H1 (cell line): Measurements from ENCODE around the gene UBQLNL. TPM values are rescaled to one million over a fixed set of nuclear protein-coding genes. Genes with fewer than 3 reads are reported as not detected.

Experiments used
- CTCF ChIA-PET: fragments of 300-600 bp; sonication (Branson Sonifier 250); formaldehyde crosslinking; loops from one replicate; lab custom pipeline; 2021; ENCODE audit not compliant: partially characterized antibody; lab: Charles Lee
- POLR2A ChIA-PET: fragments of 300-600 bp; sonication (Branson Sonifier 250); formaldehyde crosslinking; loops from one replicate; lab custom pipeline; 2021; ENCODE audit warnings: inconsistent platforms; ENCODE audit not compliant: partially characterized antibody; lab: Charles Lee
- DNase-seq, 2 experiments: peaks; one replicate each; pipeline versions ENCODE4 v3.0.0 to v3.0.0-alpha.2; 2010 to 2022; ENCODE audit warnings: low spot score in 2 of 2, low read depth in 1 of 2, mixed read lengths in 1 of 2
- FAIRE-seq: peaks from 2 replicates; lab custom pipeline; 2011; peaks lifted over from hg19 to GRCh38; lab: Jason Lieb, UNC
- H2AFZ ChIP-seq: 2 replicates; pipeline ENCODE4 v1.8.1; 2012; ENCODE audit warnings: low read length, inconsistent platforms
- H2AK5ac ChIP-seq: 2 replicates; pipeline ENCODE4 v1.6.1; 2013; ENCODE audit warnings: low read depth, low read length
- H2BK120ac ChIP-seq: replicated peaks from 2 replicates; pipeline ENCODE3; 2013; ENCODE audit warnings: low read depth, low read length, inconsistent platforms
- H2BK12ac ChIP-seq: 2 replicates; pipeline ENCODE4 v1.6.1; 2013; ENCODE audit warnings: low read depth, low read length
- H2BK15ac ChIP-seq: 2 replicates; pipeline ENCODE4 v1.6.1; 2013; ENCODE audit warnings: low read length
- H2BK20ac ChIP-seq: 2 replicates; pipeline ENCODE4 v1.6.1; 2013; ENCODE audit warnings: low read length
- H2BK5ac ChIP-seq: 2 replicates; pipeline ENCODE4 v1.6.1; 2013; ENCODE audit warnings: low read depth, low read length
- H3K14ac ChIP-seq: 2 replicates; pipeline ENCODE4 v1.6.1; 2013; ENCODE audit warnings: inconsistent platforms; ENCODE audit not compliant: insufficient read length
- H3K18ac ChIP-seq: 2 replicates; pipeline ENCODE4 v1.6.1; 2013; ENCODE audit warnings: low read length; ENCODE audit errors: extremely low read depth
- H3K23ac ChIP-seq: 2 replicates; pipeline ENCODE4 v1.6.1; 2013; ENCODE audit warnings: inconsistent platforms; ENCODE audit not compliant: insufficient read length
- H3K23me2 ChIP-seq: 2 replicates; pipeline ENCODE4 v1.6.1; 2013; ENCODE audit warnings: low read depth, low read length
- H3K27ac ChIP-seq: 2 replicates; pipeline ENCODE4 v1.6.1; 2011; ENCODE audit warnings: low read depth, low read length, inconsistent platforms
- H3K27me3 ChIP-seq, 4 experiments: replicated peaks in 1 of 4; 1 replicate in 1 of 4; 2 replicates in 3 of 4; pipeline versions ENCODE4 v1.6.1 to v1.8.1; 2011 to 2013; ENCODE audit warnings: low read length in 3 of 4, mild to moderate bottlenecking in 3 of 4, inconsistent platforms in 2 of 4, mixed read lengths in 2 of 4, moderate library complexity in 1 of 4; ENCODE audit not compliant: control insufficient read depth in 3 of 4, insufficient read depth in 3 of 4; ENCODE audit errors: extremely low read depth in 1 of 4
- H3K36me3 ChIP-seq, 4 experiments: 2 replicates each; pipeline versions ENCODE4 v1.6.1 to v1.8.1; 2011 to 2013; ENCODE audit warnings: mild to moderate bottlenecking in 4 of 4, low read length in 3 of 4, moderate library complexity in 2 of 4, control low read depth in 1 of 4, inconsistent platforms in 1 of 4; ENCODE audit not compliant: insufficient read depth in 4 of 4, control insufficient read depth in 2 of 4
- H3K4ac ChIP-seq: replicated peaks from 2 replicates; pipeline ENCODE3; 2013; ENCODE audit warnings: low read length, low read depth, mixed read lengths, inconsistent platforms; ENCODE audit not compliant: insufficient read length
- H3K4me1 ChIP-seq, 4 experiments: replicated peaks in 1 of 4; 1 replicate in 1 of 4; 2 replicates in 3 of 4; pipeline versions ENCODE4 v1.6.1 to v1.8.1; 2011 to 2013; ENCODE audit warnings: low read length in 3 of 4, inconsistent platforms in 2 of 4, mixed read lengths in 1 of 4; ENCODE audit not compliant: insufficient read depth in 4 of 4, control insufficient read depth in 3 of 4
- H3K4me2 ChIP-seq, 2 experiments: 2 replicates each; pipeline versions ENCODE4 v1.6.1 to v1.8.1; 2011 to 2013; ENCODE audit warnings: low read depth in 2 of 2, low read length in 2 of 2, control low read depth in 1 of 2, inconsistent platforms in 1 of 2, mild to moderate bottlenecking in 1 of 2; ENCODE audit not compliant: insufficient read depth in 1 of 2
- H3K4me3 ChIP-seq, 4 experiments: fragments of 200-600, 300-600 bp in 1 of 4; sonication (generic), shearing (Covaris generic), sonication (Bioruptor Twin) in 1 of 4; 2 replicates each; pipeline versions ENCODE4 v1.5.1 to v1.8.1; 2011 to 2016; ENCODE audit warnings: low read length in 4 of 4, low read depth in 3 of 4, control low read depth in 2 of 4, inconsistent platforms in 2 of 4, mild to moderate bottlenecking in 2 of 4, mixed read lengths in 1 of 4, moderate library complexity in 1 of 4; ENCODE audit not compliant: insufficient read depth in 2 of 4; ENCODE audit errors: extremely low read depth in 1 of 4
- H3K56ac ChIP-seq: replicated peaks from 2 replicates; pipeline ENCODE3; 2013; ENCODE audit warnings: low read depth, mild to moderate bottlenecking, mixed read lengths, low read length, inconsistent platforms; ENCODE audit not compliant: insufficient read length
- H3K79me1 ChIP-seq: 2 replicates; pipeline ENCODE4 v1.6.1; 2013; ENCODE audit warnings: low read depth, low read length, control low read depth
- H3K79me2 ChIP-seq, 2 experiments: 2 replicates each; pipeline versions ENCODE4 v1.6.1 to v1.8.1; 2012 to 2013; ENCODE audit warnings: low read length in 2 of 2, mild to moderate bottlenecking in 2 of 2, inconsistent platforms in 1 of 2; ENCODE audit not compliant: insufficient read depth in 2 of 2, control insufficient read depth in 1 of 2
- H3K9ac ChIP-seq, 4 experiments: replicated peaks in 1 of 4; 1 replicate in 1 of 4; 2 replicates in 3 of 4; pipeline versions ENCODE4 v1.6.1 to v1.8.1; 2011 to 2013; ENCODE audit warnings: low read depth in 3 of 4, low read length in 3 of 4, control low read depth in 2 of 4, mild to moderate bottlenecking in 2 of 4, moderate library complexity in 2 of 4, inconsistent platforms in 1 of 4; ENCODE audit errors: extremely low read depth in 1 of 4
- H3K9me3 ChIP-seq, 2 experiments: 2 replicates each; pipeline versions ENCODE4 v1.6.1 to v1.8.1; 2012 to 2013; ENCODE audit warnings: mild to moderate bottlenecking in 2 of 2, moderate library complexity in 2 of 2, control low read depth in 1 of 2, inconsistent platforms in 1 of 2, low read depth in 1 of 2, low read length in 1 of 2, mixed read lengths in 1 of 2; ENCODE audit not compliant: insufficient read depth in 2 of 2
- H4K20me1 ChIP-seq, 2 experiments: replicated peaks in 1 of 2; 2 replicates each; pipeline versions ENCODE3 to v1.8.1; 2011 to 2013; ENCODE audit warnings: inconsistent platforms in 2 of 2, low read length in 2 of 2, mild to moderate bottlenecking in 1 of 2; ENCODE audit not compliant: insufficient read depth in 2 of 2, control insufficient read depth in 1 of 2
- H4K5ac ChIP-seq: 2 replicates; pipeline ENCODE4 v1.6.1; 2013; ENCODE audit warnings: low read length, low read depth, mixed read lengths, inconsistent platforms; ENCODE audit not compliant: insufficient read length
- H4K8ac ChIP-seq: 2 replicates; pipeline ENCODE4 v1.8.0; 2013; ENCODE audit warnings: mild to moderate bottlenecking, moderate library complexity, low read length, inconsistent platforms; ENCODE audit not compliant: insufficient read depth; ENCODE audit errors: extremely low read depth
- H4K91ac ChIP-seq: replicated peaks from 2 replicates; pipeline ENCODE3; 2013; ENCODE audit warnings: low read length, mixed read lengths, inconsistent platforms; ENCODE audit not compliant: insufficient read length
- CEBPB ChIP-seq: IDR thresholded peaks from 2 replicates; pipeline ENCODE4 v1.6.1; 2012; ENCODE audit warnings: low read depth, low read length
- CHD2 ChIP-seq: IDR thresholded peaks from 2 replicates; pipeline ENCODE4 v1.6.1; 2012; ENCODE audit warnings: low read length, improper control_type of control experiment
- PHF8 ChIP-seq: fragments of 200-600 bp; sonication (generic); conservative IDR thresholded peaks from 2 replicates; pipeline ENCODE4 v1.7.1; 2012; ENCODE audit warnings: low read depth, mild to moderate bottlenecking, inconsistent platforms, low read length, moderate library complexity
- RAD21 ChIP-seq, 2 experiments: IDR thresholded peaks in 1 of 2; conservative IDR thresholded peaks in 1 of 2; 2 replicates each; pipeline ENCODE4 v1.6.1; 2011; ENCODE audit warnings: low read depth in 2 of 2, low read length in 2 of 2, improper control_type of control experiment in 1 of 2, inconsistent platforms in 1 of 2, mild to moderate bottlenecking in 1 of 2, moderate library complexity in 1 of 2
- RNF2 ChIP-seq: fragments of 200-900, 300-1000 bp; sonication (generic); IDR thresholded peaks from 2 replicates; pipeline ENCODE4 v1.7.1; 2016; ENCODE audit warnings: borderline replicate concordance, low read depth, mild to moderate bottlenecking, antibody characterized with exemption, low read length; ENCODE audit not compliant: poor library complexity, severe bottlenecking; ENCODE audit errors: missing control alignments
- SUZ12 ChIP-seq: fragments of 200-600 bp; sonication (generic); IDR thresholded peaks from 2 replicates; pipeline ENCODE4 v1.6.1; 2012; ENCODE audit warnings: mild to moderate bottlenecking, inconsistent platforms, low read length, moderate library complexity, mixed read lengths
- TEAD4 ChIP-seq: IDR thresholded peaks from 2 replicates; pipeline ENCODE4 v1.6.1; 2012; ENCODE audit warnings: low read depth, low read length, inconsistent platforms, mixed read lengths
- YY1 ChIP-seq: IDR thresholded peaks from 2 replicates; pipeline ENCODE4 v1.6.1; 2011; ENCODE audit warnings: low read depth, mild to moderate bottlenecking, low read length
- WGBS, 2 experiments: shearing (Covaris generic) in 1 of 2; methylation state at CpG; one replicate each; pipeline versions ENCODE4 v1.1.6 to v1.1.7; 2013 to 2015; ENCODE audit warnings: low lambda C conversion rate in 2 of 2, mixed read lengths in 2 of 2, inconsistent platforms in 1 of 2, low coverage in 1 of 2, missing lambda C conversion rate in 1 of 2; ENCODE audit not compliant: insufficient replicate concordance in 2 of 2, insufficient coverage in 1 of 2, insufficient read length in 1 of 2; ENCODE audit errors: extremely low coverage in 1 of 2, missing lambda C conversion rate in 1 of 2; 5-methylcytosine and 5-hydroxymethylcytosine counted together
- polyA plus RNA-seq, 7 experiments: library from polyadenylated mRNA; depleted of rRNA in 3 of 7; stranded (reverse) in 5 of 7; unstranded in 2 of 7; fragments of >200 nt in 5 of 7; fragments of 200-250 nt in 2 of 7; gene quantifications; 1 replicate in 5 of 7; 2 replicates in 1 of 7; 4 replicates in 1 of 7; pipeline versions ENCODE4 v1.2.1 to v1.2.3, GENCODE V29; 2011 to 2013; ENCODE audit warnings: missing spikeins in 2 of 7, mixed read lengths in 2 of 7
- total RNA-seq: library from RNA; stranded (reverse); fragmentation: NEBNext Ultra II Directional; extraction: Animal tissue kit (Norgen Biotek cat#: 25700); gene quantifications from 2 replicates; pipeline ENCODE4 v1.2.1, GENCODE V29; 2021
- TF ChIP-seq, protein P1 (sequence below), 3 experiments: IDR thresholded peaks; 1 replicate in 2 of 3; 2 replicates in 1 of 3; pipeline versions ENCODE4 v1.5.1 to v1.6.1; 2011; ENCODE audit warnings: low read length in 3 of 3, mild to moderate bottlenecking in 3 of 3, inconsistent platforms in 2 of 3, low read depth in 1 of 3, moderate library complexity in 1 of 3; ENCODE audit not compliant: insufficient read depth in 1 of 3; ENCODE audit errors: control extremely low read depth in 1 of 3

Gene UBQLNL
- total and polyA plus RNA-seq, 2 of the 8 experiments (the other 6 are each of a cell fraction or from before 2014, with no cell fraction given) = 0.35 TPM; not detected in 1

DNA sequence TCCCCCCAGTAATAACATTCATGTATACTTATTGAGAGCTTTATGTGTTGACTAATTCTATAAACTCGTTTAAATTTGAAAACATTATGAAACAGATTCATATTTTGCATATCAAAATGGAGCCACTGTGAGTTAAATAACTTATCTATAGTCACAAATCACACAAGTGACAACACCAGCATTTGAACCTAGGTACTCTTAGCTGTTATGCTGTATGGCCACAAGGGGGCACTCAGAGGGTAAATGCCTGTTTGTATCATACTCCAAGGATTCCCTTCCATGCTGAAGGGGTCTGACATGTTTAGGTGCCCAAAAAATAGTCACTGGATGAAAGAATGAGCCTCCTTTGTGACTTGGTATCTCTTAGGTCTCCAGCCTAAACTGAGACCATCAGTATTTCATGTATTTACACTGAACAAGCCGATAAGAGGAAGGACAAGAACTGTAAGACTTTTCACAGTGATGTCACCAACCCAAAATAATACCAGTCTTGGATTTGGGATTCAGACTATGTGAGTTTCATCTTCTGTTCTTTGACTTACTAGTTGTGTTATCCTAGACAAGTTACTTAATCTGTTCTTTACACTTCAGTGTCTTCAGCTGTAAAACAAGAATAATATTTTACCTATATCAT, 40.2 kb downstream of the UBQLNL start:
- no peak overlapping the region for H3K18ac ChIP-seq
- ChIA-PET CTCF (interaction anchor here (0.7 to 3.1 kb wide), 25 partner anchors 10 to 415 kb away, joined by 3 to 21 read pairs (median 4); partner anchors contain the start of genes OR52N2 and UBQLNL), POLR2A (no interaction called here)
- peak; percentile 92 for FAIRE-seq
- no peaks in the 10 kb centered on the region for H3K79me2 ChIP-seq
- H2BK20ac ChIP-seq = no peak overlapping the region
- H2BK5ac ChIP-seq = no peak overlapping the region
- H3K4me2 ChIP-seq = no peak overlapping the region
- no peak overlapping the region for H2BK120ac ChIP-seq
- H2AFZ ChIP-seq = peak overlapping the region; percentile 71; the same call in 1 of the 2 replicates
- no peak overlapping the region for H3K4me3 ChIP-seq
- H2BK12ac ChIP-seq = no peak overlapping the region
- no peaks in the 10 kb centered on the region for H3K4me1 ChIP-seq
- H3K27ac ChIP-seq = no peak overlapping the region
- no peaks in the 10 kb centered on the region for H3K79me1 ChIP-seq
- no peaks in the 10 kb centered on the region for H3K23me2 ChIP-seq
- no peak overlapping the region for H4K91ac ChIP-seq
- no peak overlapping the region for H4K8ac ChIP-seq
- H3K23ac ChIP-seq = no peak overlapping the region
- H3K14ac ChIP-seq = no peak overlapping the region
- no peak overlapping the region for H3K56ac ChIP-seq
- no peak for DNase-seq
- H2AK5ac ChIP-seq = no peak overlapping the region
- 43% methylated on average over 2 of the region's 2 CpGs; no CpG with 5 or more reads in 1 of the 2 experiments for WGBS, 2 experiments
- H3K4ac ChIP-seq = no peak overlapping the region
- H4K5ac ChIP-seq = no peak overlapping the region
- no peaks in the 10 kb centered on the region for H3K27me3 ChIP-seq
- no peak overlapping the region for H3K9ac ChIP-seq
- H4K20me1 ChIP-seq = no peaks in the 10 kb centered on the region
- TF ChIP-seq RNF2 (no peak), CHD2 (no peak), TEAD4 (0 out of 2 replicates have a peak, but pooled peaks have one; percentile 20), PHF8 (no peak), SUZ12 (no peak), CEBPB (no peak), RAD21 (IDR thresholded peaks at IDR 0.05 in 1 of 2, conservative IDR thresholded peaks at IDR 0.05 in 1 of 2; ENCODE audit: low read depth in 2 of 2, low read length in 2 of 2) (peak; percentile 66 to 74), YY1 (no peak)
- TF ChIP-seq, protein P1, sequence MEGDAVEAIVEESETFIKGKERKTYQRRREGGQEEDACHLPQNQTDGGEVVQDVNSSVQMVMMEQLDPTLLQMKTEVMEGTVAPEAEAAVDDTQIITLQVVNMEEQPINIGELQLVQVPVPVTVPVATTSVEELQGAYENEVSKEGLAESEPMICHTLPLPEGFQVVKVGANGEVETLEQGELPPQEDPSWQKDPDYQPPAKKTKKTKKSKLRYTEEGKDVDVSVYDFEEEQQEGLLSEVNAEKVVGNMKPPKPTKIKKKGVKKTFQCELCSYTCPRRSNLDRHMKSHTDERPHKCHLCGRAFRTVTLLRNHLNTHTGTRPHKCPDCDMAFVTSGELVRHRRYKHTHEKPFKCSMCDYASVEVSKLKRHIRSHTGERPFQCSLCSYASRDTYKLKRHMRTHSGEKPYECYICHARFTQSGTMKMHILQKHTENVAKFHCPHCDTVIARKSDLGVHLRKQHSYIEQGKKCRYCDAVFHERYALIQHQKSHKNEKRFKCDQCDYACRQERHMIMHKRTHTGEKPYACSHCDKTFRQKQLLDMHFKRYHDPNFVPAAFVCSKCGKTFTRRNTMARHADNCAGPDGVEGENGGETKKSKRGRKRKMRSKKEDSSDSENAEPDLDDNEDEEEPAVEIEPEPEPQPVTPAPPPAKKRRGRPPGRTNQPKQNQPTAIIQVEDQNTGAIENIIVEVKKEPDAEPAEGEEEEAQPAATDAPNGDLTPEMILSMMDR (IDR thresholded peaks at IDR 0.05; ENCODE audit: control extremely low read depth in 1 of 3, insufficient read depth in 1 of 3, low read depth in 1 of 3, low read length in 3 of 3) = peak in 2 of 3 experiments; percentile 73 to 87; a peak in 3 of 4 replicates
- H2BK15ac ChIP-seq = no peak overlapping the region
- peaks cover 0 to 4% of the 10 kb centered on the region in 2 experiments; a peak in 1 of 4 replicates for H3K9me3 ChIP-seq
- H3K36me3 ChIP-seq = no peaks in the 10 kb centered on the region
